Subcutaneous adipose tissue (tissue), 4 donors: ENCODE results near the gene TSPAN32. TPM values are rescaled to one million over a fixed set of nuclear protein-coding genes. Genes with fewer than 3 reads are reported as not detected.

Experiments used
- total RNA-seq, 4 donors: library from RNA; depleted of rRNA; stranded (reverse); fragments of >200 nt; gene quantifications; one replicate each; pipeline ENCODE4 v1.1.0, GENCODE V29; 2016
- TF ChIP-seq, protein P1 (sequence below): fragments of 450-650 bp; IDR thresholded peaks from one replicate; pipeline ENCODE4 v1.5.1; 2016; ENCODE audit warnings: low read depth, mild to moderate bottlenecking, control low read depth, antibody characterized with exemption, moderate library complexity

TSPAN32 gene
- total RNA-seq, 4 donors from 2014 or later = 2.1 to 2.6 (median 2.5) TPM; not detected in 1

DNA sequence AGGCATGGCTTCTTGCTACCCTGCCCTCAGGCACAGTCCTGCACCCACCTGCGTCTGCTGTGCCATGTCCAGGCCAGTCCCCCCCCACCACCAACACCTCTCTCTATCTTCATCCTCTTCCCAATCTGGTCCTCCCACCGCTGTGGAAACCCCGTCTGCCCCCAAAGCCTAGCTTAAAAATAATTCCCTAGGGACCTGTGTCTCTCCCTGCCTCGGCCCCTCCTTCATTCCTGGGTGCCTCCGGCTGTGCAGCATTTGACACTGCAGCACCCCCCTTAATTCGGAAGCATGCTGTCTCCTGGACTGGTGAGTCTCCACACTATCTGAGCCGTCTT, 28.9 kb upstream of the TSPAN32 start:
- TF ChIP-seq, protein P1, sequence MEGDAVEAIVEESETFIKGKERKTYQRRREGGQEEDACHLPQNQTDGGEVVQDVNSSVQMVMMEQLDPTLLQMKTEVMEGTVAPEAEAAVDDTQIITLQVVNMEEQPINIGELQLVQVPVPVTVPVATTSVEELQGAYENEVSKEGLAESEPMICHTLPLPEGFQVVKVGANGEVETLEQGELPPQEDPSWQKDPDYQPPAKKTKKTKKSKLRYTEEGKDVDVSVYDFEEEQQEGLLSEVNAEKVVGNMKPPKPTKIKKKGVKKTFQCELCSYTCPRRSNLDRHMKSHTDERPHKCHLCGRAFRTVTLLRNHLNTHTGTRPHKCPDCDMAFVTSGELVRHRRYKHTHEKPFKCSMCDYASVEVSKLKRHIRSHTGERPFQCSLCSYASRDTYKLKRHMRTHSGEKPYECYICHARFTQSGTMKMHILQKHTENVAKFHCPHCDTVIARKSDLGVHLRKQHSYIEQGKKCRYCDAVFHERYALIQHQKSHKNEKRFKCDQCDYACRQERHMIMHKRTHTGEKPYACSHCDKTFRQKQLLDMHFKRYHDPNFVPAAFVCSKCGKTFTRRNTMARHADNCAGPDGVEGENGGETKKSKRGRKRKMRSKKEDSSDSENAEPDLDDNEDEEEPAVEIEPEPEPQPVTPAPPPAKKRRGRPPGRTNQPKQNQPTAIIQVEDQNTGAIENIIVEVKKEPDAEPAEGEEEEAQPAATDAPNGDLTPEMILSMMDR = no peak

DNA sequence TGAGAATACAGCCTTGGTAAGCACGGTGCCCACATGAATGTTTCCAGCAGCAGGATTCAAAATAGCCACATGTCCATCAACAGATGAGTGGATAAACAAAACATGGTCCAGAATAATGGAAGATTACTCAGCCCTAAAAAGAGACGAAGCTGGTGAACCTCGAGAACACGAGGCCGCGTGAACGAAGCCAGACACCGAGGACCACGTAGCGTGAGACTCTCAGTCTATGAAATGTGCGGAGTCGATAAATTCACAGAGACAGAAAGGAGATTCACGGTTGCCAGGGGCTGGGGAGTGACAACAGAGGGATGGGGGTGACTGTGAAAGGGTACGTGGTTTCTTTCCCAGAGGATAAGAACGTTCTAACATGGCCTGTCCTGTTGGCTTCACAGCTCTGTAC, 28.5 kb upstream of the TSPAN32 start:
- TF ChIP-seq, protein P1 = no peak

DNA sequence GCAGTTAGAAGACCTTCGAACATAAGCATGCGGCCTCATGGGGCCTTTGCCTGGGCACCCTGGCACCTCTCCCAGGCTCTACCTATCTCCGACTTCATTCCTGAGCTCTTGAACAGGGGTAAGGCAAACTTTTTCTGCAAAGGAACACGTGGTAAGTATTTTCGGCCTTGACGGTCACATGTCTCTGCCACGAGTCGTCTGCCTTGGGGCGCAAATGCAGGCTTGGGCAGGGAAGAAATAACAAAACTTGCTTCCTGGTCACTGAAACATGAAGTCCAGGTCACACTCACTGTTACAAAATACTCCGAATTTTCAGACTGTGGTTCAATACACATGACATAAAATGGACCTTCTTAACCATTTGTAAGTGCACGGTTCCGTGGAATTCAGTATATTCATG, 28.0 kb upstream of the TSPAN32 start:
- TF ChIP-seq, protein P1 = no peak

DNA sequence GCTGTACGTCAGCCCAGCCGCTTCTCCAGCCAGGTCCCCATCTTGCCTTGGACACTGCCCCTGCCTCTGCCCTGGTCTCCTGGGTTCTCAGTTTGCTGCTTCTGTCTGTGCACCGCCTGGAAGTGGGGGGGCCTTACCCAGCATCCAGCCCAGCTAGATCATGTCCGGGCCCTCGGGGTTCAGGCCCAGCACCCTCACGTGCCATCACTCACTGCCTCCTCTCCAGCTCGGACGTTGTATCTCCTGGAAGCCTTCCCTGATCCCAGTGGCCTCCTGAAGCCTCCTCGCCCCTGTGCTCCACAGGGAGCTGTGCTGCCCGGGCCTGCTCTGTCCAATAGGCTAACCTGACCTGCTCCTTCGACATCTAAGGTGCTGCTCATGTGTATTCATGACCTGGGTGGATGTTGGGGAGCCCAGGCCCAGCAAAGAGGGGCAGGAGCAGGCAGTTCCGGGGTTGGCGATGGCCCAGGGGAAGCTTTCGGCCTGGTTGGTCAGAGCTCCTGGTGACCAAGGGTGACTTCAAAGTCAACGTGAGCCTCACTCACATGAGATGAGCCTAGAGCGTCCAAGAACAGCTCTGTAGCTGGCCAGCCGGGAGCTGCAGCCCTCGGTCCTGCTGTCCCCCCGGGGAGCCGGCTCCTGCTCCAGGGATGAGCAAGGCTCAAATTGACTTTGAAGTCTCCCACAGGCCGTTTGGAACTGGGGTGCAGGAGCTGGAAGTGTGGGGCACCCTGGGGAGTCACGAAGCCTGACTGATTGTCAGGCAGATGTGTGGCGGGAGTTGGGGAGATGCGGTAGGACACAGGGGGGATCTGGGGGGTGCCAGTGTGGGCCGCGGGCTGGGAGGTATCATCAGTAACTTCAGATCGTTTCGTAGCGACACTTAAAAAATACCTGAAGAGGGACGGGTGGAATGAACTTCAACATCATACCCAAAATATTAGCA, 26.2 kb upstream of the TSPAN32 start:
- TF ChIP-seq, protein P1 = no peak

DNA sequence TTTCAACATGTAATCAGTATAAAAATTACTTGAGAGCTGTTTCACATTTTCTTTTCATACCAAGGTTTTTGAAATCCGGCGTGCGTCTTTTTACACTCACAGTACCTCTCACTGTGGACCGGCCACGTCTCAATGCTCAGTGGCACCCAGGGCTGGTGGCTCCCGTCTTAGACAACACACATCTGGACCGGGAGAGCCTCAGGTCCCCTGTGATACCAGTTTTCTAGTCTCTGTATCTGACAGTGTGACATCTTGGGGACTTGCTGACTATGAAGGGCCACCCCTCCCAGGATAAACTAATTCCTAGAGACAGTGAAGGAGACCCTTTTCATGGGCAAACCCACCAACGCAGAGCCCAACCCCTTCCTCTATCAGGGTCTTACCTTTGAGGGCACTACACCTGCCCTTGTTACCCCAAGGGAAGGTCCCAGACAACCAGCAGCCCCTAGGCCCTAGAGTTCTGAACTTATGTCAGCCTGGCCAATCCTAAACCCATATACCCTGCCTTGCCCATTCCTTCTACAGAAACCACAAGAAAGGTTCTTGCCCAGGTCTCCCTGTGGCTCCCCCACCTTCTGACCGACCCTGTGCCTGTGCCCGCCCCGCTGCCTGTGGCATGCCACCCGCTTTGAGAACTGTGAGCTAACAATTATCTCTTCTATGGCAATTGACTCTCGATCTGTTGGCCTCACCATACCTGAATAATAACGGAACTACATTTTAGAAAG, 25.4 kb upstream of the TSPAN32 start:
- TF ChIP-seq, protein P1 = no peak

DNA sequence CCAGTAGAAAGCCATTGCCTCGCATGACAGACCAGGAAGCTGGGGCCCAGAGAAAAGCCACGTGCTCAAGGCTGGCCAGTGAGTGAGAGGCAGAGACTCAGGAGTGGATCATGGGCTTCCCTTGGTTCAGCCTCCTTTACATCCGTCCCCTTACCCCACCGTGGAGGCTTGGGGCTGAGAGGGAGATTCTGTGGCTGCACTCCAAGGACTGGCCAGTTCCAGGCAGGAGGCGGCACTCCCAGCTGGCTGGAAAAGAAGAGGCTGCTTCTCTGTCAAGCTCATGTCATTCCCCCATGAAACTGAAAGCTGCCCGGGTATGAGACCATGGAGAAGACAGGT, 24.8 kb upstream of the TSPAN32 start:
- TF ChIP-seq, protein P1 = no peak

DNA sequence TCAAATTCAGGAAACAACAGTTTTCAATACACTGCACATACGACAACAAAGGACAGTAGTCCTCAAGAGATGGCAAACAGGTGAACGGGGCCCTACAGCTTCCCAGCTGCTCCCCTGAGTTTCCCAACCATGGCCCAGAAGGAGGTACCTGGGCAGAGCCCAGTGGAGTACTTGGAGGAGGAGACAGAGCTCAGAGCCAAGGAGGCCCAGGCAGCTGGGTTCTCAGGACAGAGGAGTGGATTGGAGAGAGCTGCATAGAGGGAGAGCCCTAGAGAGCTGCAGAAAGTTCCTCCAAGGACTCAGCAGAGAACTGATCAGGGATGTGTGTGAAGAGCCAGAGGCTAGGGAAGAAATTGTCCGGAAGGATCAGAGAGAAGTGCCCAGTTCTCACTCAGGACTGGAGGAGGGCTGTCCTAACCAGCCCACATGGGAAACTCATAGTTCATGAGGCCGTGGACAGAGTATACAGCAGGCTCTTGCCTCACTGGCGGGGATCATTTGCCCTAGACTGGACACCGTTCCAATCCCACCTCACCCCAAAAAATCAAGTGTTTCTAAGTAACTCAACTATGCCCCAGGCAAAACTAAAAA, 23.8 kb upstream of the TSPAN32 start:
- TF ChIP-seq, protein P1 = no peak
